Epithelial cell of umbilical artery (primary cell): ENCODE results near the gene ZDHHC18. TPM values are rescaled to one million over a fixed set of nuclear protein-coding genes. Genes with fewer than 3 reads are reported as not detected.

Source experiments
- total RNA-seq: library from RNA; depleted of rRNA; stranded (reverse); fragments of >200 nt; gene quantifications from 2 replicates; pipeline ENCODE4 v1.2.3, GENCODE V29; 2014

Gene ZDHHC18, protein sequence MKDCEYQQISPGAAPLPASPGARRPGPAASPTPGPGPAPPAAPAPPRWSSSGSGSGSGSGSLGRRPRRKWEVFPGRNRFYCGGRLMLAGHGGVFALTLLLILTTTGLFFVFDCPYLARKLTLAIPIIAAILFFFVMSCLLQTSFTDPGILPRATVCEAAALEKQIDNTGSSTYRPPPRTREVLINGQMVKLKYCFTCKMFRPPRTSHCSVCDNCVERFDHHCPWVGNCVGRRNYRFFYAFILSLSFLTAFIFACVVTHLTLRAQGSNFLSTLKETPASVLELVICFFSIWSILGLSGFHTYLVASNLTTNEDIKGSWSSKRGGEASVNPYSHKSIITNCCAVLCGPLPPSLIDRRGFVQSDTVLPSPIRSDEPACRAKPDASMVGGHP
- total RNA-seq: 5.5 and 5.9 TPM in 2 replicates

DNA sequence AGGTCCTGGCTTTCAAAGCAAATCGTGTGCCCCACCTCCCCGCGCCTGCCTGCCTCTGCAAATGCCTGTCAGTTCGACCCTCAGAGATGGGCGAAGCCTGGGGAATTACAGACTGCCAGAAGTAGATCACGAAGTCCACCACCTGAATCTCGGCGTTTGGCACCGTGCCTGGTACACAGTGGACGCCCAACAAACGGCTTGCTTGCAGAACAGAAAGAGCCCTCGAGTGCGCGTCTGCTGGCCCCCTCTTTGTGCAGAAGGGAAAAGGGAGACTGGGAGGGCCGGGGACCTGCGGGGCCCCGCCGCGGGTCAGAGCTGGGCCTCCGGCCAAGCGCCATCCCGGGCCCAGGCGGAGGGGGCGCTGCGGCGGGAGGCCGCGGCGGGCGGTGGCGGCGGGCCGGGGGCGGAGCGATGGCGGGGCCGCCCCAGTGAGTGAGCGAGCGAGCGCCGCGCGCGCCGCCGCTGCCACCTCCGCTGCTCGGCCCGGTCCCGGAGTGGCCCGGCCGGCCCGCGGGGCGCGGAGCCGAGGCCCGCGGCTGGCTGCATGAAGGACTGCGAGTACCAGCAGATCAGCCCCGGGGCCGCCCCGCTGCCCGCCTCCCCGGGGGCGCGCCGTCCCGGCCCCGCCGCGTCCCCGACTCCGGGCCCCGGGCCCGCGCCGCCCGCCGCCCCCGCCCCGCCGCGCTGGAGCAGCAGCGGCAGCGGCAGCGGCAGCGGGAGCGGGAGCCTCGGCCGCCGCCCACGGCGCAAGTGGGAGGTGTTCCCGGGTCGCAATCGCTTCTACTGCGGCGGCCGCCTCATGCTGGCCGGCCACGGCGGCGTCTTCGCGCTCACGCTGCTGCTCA lies at the start of gene ZDHHC18:
Gene ZDHHC18 (plus strand): TSS at position 428 of the 845 bp plus-strand sequence. CDS start 117 bp downstream, at position 545.

DNA sequence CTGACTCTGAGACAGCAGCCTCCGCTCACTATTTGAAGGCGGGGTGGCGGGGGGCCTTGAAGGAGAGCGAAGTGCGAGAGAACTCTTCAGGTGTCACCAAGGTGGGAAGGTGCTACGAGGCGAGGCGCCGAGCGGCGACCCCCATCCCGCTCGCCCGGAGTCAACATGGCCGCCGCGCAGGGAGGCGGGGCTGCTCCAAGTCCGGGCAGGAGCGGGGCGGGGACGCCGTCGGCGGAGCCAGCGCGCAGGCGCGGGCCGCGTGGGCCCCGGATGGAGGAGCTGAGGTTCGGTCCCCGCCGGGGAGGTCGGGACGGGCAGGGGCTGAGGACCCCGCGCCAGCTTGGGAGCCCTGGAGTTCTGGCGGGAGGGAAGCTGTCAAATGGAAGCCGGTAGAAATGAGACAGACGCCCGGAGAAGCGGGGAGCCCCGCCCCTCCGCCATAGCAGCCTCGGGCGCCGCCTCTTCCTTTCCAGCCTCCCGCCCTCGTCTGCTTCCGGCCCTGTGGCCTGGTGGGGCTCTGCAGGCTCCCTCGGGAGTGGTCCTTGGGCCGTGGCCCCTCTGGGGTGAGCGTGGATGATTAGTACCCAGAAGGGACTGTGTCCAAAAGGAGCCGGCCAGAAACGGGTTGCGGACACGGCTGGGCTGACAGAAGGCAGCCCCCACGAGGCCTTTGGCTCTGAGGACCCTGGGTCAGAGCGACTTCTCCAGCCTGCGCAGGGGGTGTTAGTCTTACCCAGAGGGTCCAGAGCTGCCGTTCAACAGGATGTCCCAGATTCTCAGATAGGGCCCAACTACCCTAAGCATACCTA lies 38.6 kb upstream of the ZDHHC18 start, which contains the start of gene PIGV:
Gene PIGV (plus strand): TSS at position 245 of the 809 bp plus-strand sequence. CDS start 2,866 bp downstream, outside the sequence.

DNA sequence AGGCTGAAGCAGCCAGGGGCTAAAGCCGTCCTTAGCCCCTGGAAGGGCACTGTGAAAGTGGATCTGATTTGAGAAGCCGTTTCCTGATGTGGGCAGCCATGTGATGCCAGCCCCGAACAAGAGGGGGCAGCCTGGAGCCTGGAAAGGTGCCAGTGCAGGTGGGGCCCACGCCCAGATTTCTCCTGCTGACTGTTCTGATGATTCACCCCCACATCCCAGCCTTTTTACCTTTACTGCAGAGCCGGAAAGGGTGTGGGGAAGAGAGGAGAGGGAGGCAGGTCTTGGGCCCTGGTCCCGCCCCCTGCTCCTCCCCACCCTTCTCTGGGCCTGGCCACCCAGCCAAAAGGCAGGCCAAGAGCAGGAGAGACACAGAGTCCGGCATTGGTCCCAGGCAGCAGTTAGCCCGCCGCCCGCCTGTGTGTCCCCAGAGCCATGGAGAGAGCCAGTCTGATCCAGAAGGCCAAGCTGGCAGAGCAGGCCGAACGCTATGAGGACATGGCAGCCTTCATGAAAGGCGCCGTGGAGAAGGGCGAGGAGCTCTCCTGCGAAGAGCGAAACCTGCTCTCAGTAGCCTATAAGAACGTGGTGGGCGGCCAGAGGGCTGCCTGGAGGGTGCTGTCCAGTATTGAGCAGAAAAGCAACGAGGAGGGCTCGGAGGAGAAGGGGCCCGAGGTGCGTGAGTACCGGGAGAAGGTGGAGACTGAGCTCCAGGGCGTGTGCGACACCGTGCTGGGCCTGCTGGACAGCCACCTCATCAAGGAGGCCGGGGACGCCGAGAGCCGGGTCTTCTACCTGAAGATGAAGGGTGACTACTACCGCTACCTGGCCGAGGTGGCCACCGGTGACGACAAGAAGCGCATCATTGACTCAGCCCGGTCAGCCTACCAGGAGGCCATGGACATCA lies 36.5 kb downstream of the ZDHHC18 start, which contains the start of gene SFN:
Gene SFN (plus strand): TSS at position 369 of the 904 bp plus-strand sequence. CDS start 64 bp downstream, at position 433.

DNA sequence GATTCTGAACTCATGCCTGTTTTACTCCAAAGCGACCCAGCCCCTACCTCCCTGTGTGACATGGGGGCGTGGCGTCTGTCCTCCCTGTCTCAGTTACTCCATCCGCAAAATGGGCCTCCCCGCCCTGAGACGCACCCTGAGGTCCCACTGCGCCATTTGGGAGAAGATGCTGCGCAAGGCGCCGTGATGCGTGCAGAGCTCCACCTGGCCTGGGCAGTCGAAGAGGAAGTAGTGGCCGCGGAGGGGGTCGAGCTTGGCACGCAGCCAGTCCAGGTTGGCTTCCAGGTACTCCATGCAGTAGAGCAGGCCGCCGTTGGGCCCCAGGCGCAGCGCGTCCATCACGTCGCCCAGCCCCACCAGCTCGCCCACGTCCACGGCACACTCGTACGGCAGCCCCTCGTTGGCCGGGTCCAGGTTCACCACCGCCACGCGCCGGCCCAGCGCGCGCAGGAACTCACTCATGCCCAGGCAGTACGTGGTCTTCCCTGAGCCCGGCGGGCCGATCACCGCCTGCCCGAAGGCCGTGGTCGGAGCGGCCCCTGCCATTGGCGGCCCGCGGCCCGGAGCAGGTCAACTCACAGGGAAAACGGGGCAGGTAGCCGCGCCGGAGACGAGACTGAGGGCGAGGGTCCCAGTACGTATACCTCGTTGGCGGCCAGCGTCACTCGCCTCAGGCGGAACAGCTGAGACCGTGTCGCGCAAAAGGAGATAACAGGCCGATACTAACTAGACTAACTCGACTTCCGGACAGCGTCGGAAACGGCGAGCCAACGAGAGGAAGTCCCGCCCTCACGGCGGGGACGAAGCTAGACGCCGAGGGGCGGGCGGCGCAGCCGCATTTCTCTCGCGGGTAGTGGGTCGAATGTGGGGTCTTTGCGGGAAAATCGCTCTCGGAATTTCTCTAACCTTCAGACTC lies 63.3 kb downstream of the ZDHHC18 start, which contains the start of gene GPN2:
Gene GPN2 (minus strand): TSS at position 733 of the 916 bp plus-strand sequence. CDS start 187 bp downstream, at position 546.

DNA sequence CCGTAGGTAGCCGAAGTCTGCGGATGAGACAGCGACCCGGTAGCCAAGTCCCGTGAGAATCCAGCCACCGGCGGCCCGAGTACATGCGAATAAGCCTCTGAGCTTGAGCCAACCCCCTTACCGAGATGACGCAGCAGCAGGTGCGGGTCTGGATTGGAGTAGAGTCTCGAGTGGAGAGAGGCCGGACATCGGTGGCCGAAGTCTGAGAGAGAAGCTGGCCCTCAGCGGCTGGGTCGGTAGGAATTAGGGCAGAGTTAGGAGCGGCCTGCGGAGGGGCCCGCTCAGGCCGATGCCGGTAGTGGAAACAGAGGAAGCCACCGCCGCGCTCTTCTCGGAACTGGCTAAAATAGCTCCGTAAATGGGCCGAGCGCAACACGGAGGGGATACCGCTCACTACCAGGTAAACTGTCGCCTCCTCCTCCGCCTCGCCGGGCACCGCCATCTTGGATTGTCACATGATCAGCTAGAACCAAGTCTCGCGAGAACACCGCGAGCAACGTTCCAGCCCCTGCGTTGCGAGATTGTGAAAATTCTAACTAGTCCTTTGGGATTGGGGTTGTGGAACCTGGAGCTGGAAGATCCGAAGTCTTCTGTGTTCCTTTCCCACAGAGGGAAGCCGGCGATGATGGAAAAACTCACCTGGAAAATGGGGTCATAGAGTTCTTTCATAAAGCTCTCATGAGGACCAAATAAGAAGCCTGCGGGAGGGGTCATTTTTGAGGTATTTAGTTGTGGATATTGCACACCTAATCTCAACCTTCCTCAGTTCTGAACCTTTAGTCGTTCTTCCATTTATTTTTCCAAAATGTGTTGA lies 73.7 kb downstream of the ZDHHC18 start, which contains the start of gene GPATCH3:
Gene GPATCH3 (minus strand): TSS at position 467 of the 814 bp plus-strand sequence. CDS start 25 bp downstream, at position 442.

Other genes starting within 250 kb of the ZDHHC18 start
- 8.8 and 11.2 TPM in 2 replicates for gene ARID1A, start 130.7 kb upstream of the ZDHHC18 start, total RNA-seq
- gene PIGV, start 38.7 kb upstream of the ZDHHC18 start, total RNA-seq: 7.1 and 10.0 TPM in 2 replicates
- not detected in 2 replicates for gene SFN, start 36.5 kb downstream of the ZDHHC18 start, total RNA-seq
- 6.7 and 8.4 TPM in 2 replicates for gene GPN2, start 63.6 kb downstream of the ZDHHC18 start, total RNA-seq
- 8.8 and 11.2 TPM in 2 replicates for gene GPATCH3, start 73.8 kb downstream of the ZDHHC18 start, total RNA-seq
- not detected in 2 replicates for gene NR0B2, start 87.3 kb downstream of the ZDHHC18 start, total RNA-seq
- 36.4 and 48.3 TPM in 2 replicates for gene NUDC, start 95.1 kb downstream of the ZDHHC18 start, total RNA-seq
- gene KDF1, start 133.8 kb downstream of the ZDHHC18 start, total RNA-seq: not detected in 2 replicates
- gene TRNP1, start 167.0 kb downstream of the ZDHHC18 start, total RNA-seq: 7.5 and 11.7 TPM in 2 replicates
- 1.3 and 3.0 TPM in 2 replicates for gene TENT5B, start 186.2 kb downstream of the ZDHHC18 start, total RNA-seq